Common myeloid progenitor, CD34-positive (primary cell): ENCODE results near the gene TLCD3B.

Source experiments
- CTCF ChIA-PET: fragments of 350-600 bp; sonication (Branson Sonifier 250); formaldehyde crosslinking; loops from one replicate; lab custom pipeline; 2021; ENCODE audit warnings: antibody characterized with exemption; lab: Charles Lee
- POLR2A ChIA-PET: fragments of 350-600 bp; sonication (Branson Sonifier 250); formaldehyde crosslinking; loops from one replicate; lab custom pipeline; 2021; ENCODE audit warnings: antibody characterized with exemption; lab: Charles Lee
- DNase-seq, 3 donors: peaks; one replicate each; pipeline versions ENCODE4 v3.0.0 to v3.0.0-alpha.2; 2013
- H3K27ac ChIP-seq, 2 experiments: 1 replicate in 1 of 2; 2 replicates in 1 of 2; pipeline ENCODE4 v1.7.0; 2013; ENCODE audit warnings: inconsistent platforms in 2 of 2, low read length in 2 of 2, mild to moderate bottlenecking in 2 of 2, low read depth in 1 of 2, moderate library complexity in 1 of 2; ENCODE audit not compliant: severe bottlenecking in 2 of 2, insufficient read depth in 1 of 2, poor library complexity in 1 of 2
- H3K27me3 ChIP-seq, 5 experiments: replicated peaks in 2 of 5; 1 replicate in 3 of 5; 2 replicates in 2 of 5; pipeline versions ENCODE4 v1.6.1 to v1.7.0; 2013; ENCODE audit warnings: low read length in 4 of 5, mild to moderate bottlenecking in 2 of 5, moderate library complexity in 2 of 5, inconsistent platforms in 1 of 5; ENCODE audit not compliant: insufficient read depth in 5 of 5, control insufficient read depth in 4 of 5
- H3K36me3 ChIP-seq, 4 experiments: 1 replicate in 2 of 4; 2 replicates in 2 of 4; pipeline versions ENCODE4 v1.6.1 to v1.7.0; 2013; ENCODE audit warnings: low read length in 3 of 4, control low read depth in 1 of 4, mild to moderate bottlenecking in 1 of 4; ENCODE audit not compliant: control insufficient read depth in 4 of 4, insufficient read depth in 4 of 4
- H3K4me1 ChIP-seq, 4 experiments: 1 replicate in 3 of 4; 2 replicates in 1 of 4; pipeline versions ENCODE4 v1.6.1 to v1.7.1; 2013; ENCODE audit warnings: low read length in 3 of 4, mild to moderate bottlenecking in 3 of 4, control low read depth in 1 of 4, inconsistent platforms in 1 of 4, moderate library complexity in 1 of 4; ENCODE audit not compliant: control insufficient read depth in 4 of 4, insufficient read depth in 4 of 4; ENCODE audit errors: control extremely low read depth in 1 of 4
- H3K4me3 ChIP-seq, 7 experiments: 1 replicate in 4 of 7; 2 replicates in 3 of 7; pipeline versions ENCODE4 v1.5.1 to v1.7.0; 2013; ENCODE audit warnings: mild to moderate bottlenecking in 7 of 7, low read length in 6 of 7, moderate library complexity in 6 of 7, inconsistent platforms in 2 of 7, low read depth in 2 of 7, control low read depth in 1 of 7; ENCODE audit not compliant: insufficient read depth in 4 of 7, control insufficient read depth in 1 of 7; ENCODE audit errors: extremely low read depth in 1 of 7
- H3K9me3 ChIP-seq, 5 experiments: 1 replicate in 4 of 5; 2 replicates in 1 of 5; pipeline versions ENCODE4 v1.6.1 to v1.7.1; 2013; ENCODE audit warnings: low read length in 4 of 5, mild to moderate bottlenecking in 2 of 5, inconsistent platforms in 1 of 5, low read depth in 1 of 5, moderate library complexity in 1 of 5; ENCODE audit not compliant: control insufficient read depth in 4 of 5, insufficient read depth in 2 of 5; ENCODE audit errors: control extremely low read depth in 1 of 5
- WGBS: methylation state at CpG from one replicate; pipeline ENCODE4 v1.1.5; 2013; ENCODE audit not compliant: insufficient coverage; 5-methylcytosine and 5-hydroxymethylcytosine counted together

Gene TLCD3B

GRCh38 chr16:30070490-30070889 lies 39.4 kb upstream of the TLCD3B start:
- Histone ChIP-seq H3K4me1 (peaks cover 0 to 37% (median 19%) of the 10 kb centered on the region in 4 experiments), H3K27me3 (no peaks in the 10 kb centered on the region), H3K36me3 (peaks cover 16 to 60% (median 48%) of the 10 kb centered on the region in 4 experiments), H3K27ac (peak overlapping the region in 1 of 2 experiments; percentile 47), H3K4me3 (no peak overlapping the region), H3K9me3 (no peaks in the 10 kb centered on the region)
- CTCF ChIA-PET, result interaction anchor here (3.2 to 19.2 kb wide), 2 partner anchors 11 to 21 kb away, joined by 9 to 235 read pairs; partner anchors contain the start of genes TBX6 and YPEL3
- no peak for DNase-seq
- POLR2A ChIA-PET, result no interaction called here

- POLR2A ChIA-PET, result no interaction called here
- Histone ChIP-seq H3K4me1 (peaks cover 0 to 31% (median 20%) of the 10 kb centered on the region in 4 experiments), H3K27ac (peak overlapping the region in 1 of 2 experiments; percentile 47), H3K36me3 (peaks cover 16 to 60% (median 48%) of the 10 kb centered on the region in 4 experiments), H3K27me3 (no peaks in the 10 kb centered on the region), H3K9me3 (no peaks in the 10 kb centered on the region), H3K4me3 (no peak overlapping the region)
- 96% methylated on average over 23 of the region's 31 CpGs for WGBS
- no peak for DNase-seq
- CTCF ChIA-PET, result interaction anchor here (1.7 to 19.2 kb wide), 5 partner anchors 8 to 27 kb away, joined by 3 to 235 read pairs (median 8); partner anchors contain the start of genes TBX6 and YPEL3
These were observed 38.8 kb upstream of the TLCD3B start for GRCh38 chr16:30069611-30070462.

- Histone ChIP-seq H3K9me3 (no peaks in the 10 kb centered on the region), H3K4me1 (peaks cover 0 to 29% (median 26%) of the 10 kb centered on the region in 4 experiments), H3K27ac (peak overlapping the region in 1 of 2 experiments; percentile 43), H3K4me3 (no peak overlapping the region), H3K27me3 (no peaks in the 10 kb centered on the region), H3K36me3 (peaks cover 16 to 60% (median 48%) of the 10 kb centered on the region in 4 experiments)
- POLR2A ChIA-PET, result interaction anchor here (0.8 kb wide), 1 partner anchor 9 kb away, joined by 4 read pairs; no protein-coding TSS in a partner anchor
- CTCF ChIA-PET, result interaction anchor here (0.6 to 19.2 kb wide), 8 partner anchors 9 to 28 kb away, joined by 3 to 235 read pairs (median 6); partner anchors contain the start of genes TBX6 and YPEL3
- WGBS, result 92% methylated on average over 16 of the region's 17 CpGs
- peak; percentile 70 to 83 (median 81) for DNase-seq
These were observed 37.9 kb upstream of the TLCD3B start for GRCh38 chr16:30068750-30069610.

DNA sequence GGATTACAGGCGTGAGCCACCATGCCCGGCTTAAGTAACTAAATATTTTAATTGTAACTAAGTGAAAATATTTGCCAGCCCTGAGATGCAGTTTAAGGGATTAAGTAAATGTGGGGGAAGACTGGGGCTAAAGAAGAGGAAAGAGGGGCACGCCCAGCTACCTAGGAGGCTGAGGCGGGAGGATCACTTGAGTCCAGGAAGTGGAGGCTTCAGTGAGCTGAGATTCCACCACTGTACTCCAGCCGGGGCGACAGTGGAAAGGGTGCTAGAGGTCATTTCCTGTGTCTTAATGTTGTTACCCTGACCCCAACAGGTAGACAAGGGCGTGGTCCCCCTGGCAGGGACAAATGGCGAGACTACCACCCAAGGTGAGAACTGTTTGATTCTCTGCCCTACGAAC lies 37.3 kb upstream of the TLCD3B start:
- Histone ChIP-seq H3K36me3 (peaks cover 16 to 60% (median 48%) of the 10 kb centered on the region in 4 experiments), H3K27ac (peak overlapping the region in 1 of 2 experiments; percentile 43), H3K9me3 (no peaks in the 10 kb centered on the region), H3K4me1 (peaks cover 0 to 35% (median 33%) of the 10 kb centered on the region in 4 experiments), H3K4me3 (no peak overlapping the region), H3K27me3 (no peaks in the 10 kb centered on the region)
- DNase-seq, result no peak
- ChIA-PET POLR2A (no interaction called here), CTCF (interaction anchor here (0.6 to 19.2 kb wide), 9 partner anchors 9 to 106 kb away, joined by 3 to 235 read pairs (median 5); partner anchors contain the start of genes TBX6 and YPEL3)
- WGBS, result 95% methylated on average over 7 of the region's 9 CpGs

GRCh38 chr16:30067584-30067916 lies 36.5 kb upstream of the TLCD3B start:
- Histone ChIP-seq H3K36me3 (peaks cover 16 to 60% (median 46%) of the 10 kb centered on the region in 4 experiments), H3K9me3 (no peaks in the 10 kb centered on the region), H3K27ac (peak overlapping the region in 1 of 2 experiments; percentile 91), H3K4me3 (peak overlapping the region in 3 of 7 experiments; percentile 10 to 98 (median 93)), H3K27me3 (no peaks in the 10 kb centered on the region), H3K4me1 (peaks cover 0 to 38% (median 35%) of the 10 kb centered on the region in 4 experiments)
- no peak for DNase-seq
- 89% methylated on average over 2 of the region's 6 CpGs for WGBS
- POLR2A ChIA-PET, result no interaction called here
- CTCF ChIA-PET, result interaction anchor here (1.1 to 19.2 kb wide), 6 partner anchors 12 to 44 kb away, joined by 3 to 235 read pairs (median 6); partner anchors contain the start of genes TBX6 and YPEL3

DNA sequence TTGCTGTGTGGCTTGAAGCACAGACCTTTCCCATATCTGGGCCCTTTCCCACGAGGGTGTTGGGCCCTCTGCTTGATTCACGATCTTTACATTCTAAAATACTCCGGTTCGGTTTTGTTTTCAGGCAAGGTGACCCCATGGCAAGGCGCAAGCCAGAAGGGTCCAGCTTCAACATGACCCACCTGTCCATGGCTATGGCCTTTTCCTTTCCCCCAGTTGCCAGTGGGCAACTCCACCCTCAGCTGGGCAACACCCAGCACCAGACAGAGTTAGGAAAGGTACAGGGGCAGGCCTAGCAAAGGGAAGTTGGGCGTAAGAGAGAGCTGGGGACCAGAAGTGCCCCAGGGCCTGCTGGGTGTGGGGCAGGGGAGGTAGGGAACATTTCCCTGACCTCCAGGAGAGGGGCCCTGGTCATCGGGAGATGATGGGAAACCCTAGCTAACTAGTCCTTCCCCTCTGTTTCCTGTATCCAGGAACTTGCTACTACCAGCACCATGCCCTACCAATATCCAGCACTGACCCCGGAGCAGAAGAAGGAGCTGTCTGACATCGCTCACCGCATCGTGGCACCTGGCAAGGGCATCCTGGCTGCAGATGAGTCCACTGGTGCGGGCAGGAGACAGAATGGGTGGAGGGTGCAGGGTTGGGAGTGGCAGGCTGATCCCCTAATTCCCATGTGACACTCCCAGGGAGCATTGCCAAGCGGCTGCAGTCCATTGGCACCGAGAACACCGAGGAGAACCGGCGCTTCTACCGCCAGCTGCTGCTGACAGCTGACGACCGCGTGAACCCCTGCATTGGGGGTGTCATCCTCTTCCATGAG lies 35.9 kb upstream of the TLCD3B start:
- H3K27ac ChIP-seq, result peak overlapping the region; percentile 82 to 91
- peaks cover 0 to 38% (median 35%) of the 10 kb centered on the region in 4 experiments for H3K4me1 ChIP-seq
- 72% methylated on average over 17 of the region's 21 CpGs for WGBS
- H3K4me3 ChIP-seq, result peak overlapping the region; percentile 82 to 99 (median 93)
- no peak for DNase-seq
- H3K27me3 ChIP-seq, result no peaks in the 10 kb centered on the region
- H3K9me3 ChIP-seq, result no peaks in the 10 kb centered on the region
- POLR2A ChIA-PET, result interaction anchor here (0.6 to 2.6 kb wide), 7 partner anchors 8 to 600 kb away, joined by 3 to 20 read pairs (median 7); partner anchors contain the start of genes PPP4C and TBX6
- peaks cover 16 to 55% (median 44%) of the 10 kb centered on the region in 4 experiments for H3K36me3 ChIP-seq
- CTCF ChIA-PET, result interaction anchor here (0.6 to 19.2 kb wide), 8 partner anchors 11 to 368 kb away, joined by 3 to 235 read pairs (median 4); partner anchors contain the start of genes TBX6 and YPEL3
